Bronchus fibroblast of lung (primary cell): ENCODE measurements around the gene PEX16. TPM values are rescaled to one million over a fixed set of nuclear protein-coding genes. Genes with fewer than 3 reads are reported as not detected.

Experiments
- total RNA-seq: library from RNA; depleted of rRNA; stranded (reverse); fragments of >200 nt; gene quantifications from 2 replicates; pipeline ENCODE4 v1.2.3, GENCODE V29; 2015

The PEX16 gene
- 23.7 and 33.0 TPM in 2 replicates for total RNA-seq

DNA sequence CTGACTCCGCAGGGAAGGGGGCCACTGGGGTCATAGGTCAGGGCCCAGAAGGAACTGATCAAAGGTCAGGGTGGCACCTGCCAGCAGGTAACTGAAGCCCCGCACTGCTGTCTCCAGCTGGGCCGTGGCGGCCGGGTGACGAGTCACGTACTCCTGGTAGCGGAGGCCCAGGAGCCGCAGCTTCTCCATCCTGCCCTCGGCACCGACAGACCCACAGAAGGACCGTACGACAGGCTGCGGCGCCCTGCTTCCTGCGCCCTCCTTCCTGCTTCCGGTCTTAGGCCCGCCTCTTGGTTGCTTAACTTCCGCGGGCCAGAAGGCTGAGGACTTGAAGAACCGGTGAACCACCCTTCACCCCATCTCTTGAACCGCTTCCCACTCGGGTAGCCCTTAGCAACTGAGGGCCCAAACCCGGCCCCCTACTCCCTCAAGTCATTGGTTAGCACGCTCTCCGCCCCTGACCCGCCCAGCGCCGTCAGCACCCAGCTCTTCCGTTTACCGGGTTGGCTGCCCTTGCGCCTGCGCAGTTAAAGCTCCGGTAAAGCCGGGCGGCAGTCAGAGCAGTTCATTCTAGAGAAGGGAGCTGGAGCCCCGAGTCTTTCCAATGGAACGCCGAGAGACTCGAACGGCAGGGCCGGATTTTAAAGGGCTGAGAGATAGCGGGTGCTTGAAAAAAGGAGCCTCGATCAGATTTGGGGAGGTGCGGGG, at the start of gene PEX16:
PEX16 (minus strand) TSS at position 255 of the 708 bp plus-strand sequence; CDS start at position 189, 66 bp downstream.

DNA sequence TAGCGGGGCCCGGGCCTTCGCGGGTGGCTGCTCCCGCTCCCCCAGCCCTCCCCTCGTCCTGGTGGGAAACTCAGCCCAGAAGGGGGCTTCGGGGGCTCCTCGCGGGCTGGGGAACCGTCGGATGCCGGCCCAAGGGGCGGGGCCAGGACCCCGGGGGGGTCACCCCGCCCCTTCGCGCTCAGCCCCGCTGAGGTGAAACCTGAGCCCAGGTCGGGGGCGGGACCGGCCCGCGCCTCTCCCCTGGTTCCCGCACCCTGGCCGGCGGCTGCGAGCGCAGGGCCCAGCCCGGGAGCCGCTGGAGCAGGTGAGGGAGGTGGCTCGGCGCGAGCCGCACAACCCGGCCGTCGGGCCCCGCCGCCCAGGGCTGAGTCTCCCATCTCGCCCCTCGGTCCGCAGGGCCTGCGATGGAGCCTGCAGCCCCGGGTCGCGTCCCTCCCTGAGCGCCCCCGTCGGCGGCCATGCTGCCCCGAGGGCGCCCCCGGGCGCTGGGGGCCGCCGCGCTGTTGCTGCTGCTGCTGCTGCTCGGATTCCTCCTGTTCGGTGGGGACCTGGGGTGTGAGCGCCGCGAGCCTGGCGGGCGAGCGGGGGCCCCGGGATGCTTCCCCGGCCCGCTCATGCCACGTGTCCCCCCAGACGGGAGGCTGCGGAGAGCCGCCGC, 4.9 kb upstream of the PEX16 start, which contains the start of gene LARGE2:
LARGE2 (plus strand) TSS at position 232 of the 658 bp plus-strand sequence; CDS start at position 459, 227 bp downstream.

GRCh38 chr11:45906965-45907611, 10.6 kb downstream of the PEX16 start, which contains the start of gene FREY1:
TSS of gene FREY1 (minus strand) at chr11:45907271. CDS start at chr11:45907245, 26 bp downstream.

DNA sequence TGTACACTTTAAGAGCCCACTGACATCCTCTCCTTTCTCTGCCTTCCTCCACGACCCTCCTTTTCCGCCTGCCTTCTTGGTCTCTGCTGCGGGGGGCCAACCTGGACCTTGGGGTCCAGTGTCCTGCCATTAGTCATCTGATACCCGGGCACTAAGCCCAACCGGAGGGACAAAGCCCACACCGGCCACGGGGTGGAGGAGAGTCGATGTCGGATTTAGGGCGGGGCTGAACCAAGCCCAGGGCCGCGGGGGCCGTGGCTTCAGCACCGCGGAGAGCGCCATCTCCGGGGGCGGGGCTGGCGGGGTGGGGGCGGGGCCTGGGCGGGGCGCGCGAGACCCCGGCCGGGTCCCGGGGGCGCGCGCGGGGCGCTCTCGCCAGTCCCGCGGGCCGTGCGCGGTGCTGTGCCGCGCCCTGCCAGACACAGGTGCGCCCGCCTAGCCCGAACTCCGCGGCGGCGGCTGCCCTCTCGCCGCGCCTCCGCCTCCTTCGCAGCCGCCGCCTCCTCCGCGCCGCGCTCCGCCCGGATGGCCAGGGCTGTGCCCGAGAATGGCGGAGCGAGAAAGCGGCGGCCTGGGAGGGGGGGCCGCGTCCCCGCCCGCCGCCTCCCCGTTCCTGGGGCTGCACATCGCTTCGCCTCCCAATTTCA, 32.3 kb downstream of the PEX16 start, which contains the start of gene MAPK8IP1:
MAPK8IP1 (plus strand) TSS at position 378 of the 647 bp plus-strand sequence; CDS start at position 548, 170 bp downstream.

Other genes with a start within 250 kb of the PEX16 start
- gene SLC35C1, start 112.7 kb downstream of the PEX16 start, total RNA-seq: 22.0 and 25.2 TPM in 2 replicates
- gene CRY2, start 70.4 kb downstream of the PEX16 start, total RNA-seq: 4.3 and 5.9 TPM in 2 replicates
- gene MAPK8IP1, start 32.2 kb downstream of the PEX16 start, total RNA-seq: 8.8 and 11.6 TPM in 2 replicates
- 0.34 TPM in 1 of 2 replicates, not detected in the other for gene FREY1, start 10.6 kb downstream of the PEX16 start, total RNA-seq
- 0.15 and 0.17 TPM in 2 replicates for gene LARGE2, start 4.8 kb upstream of the PEX16 start, total RNA-seq
- 7.4 and 15.3 TPM in 2 replicates for gene PHF21A, start 203.6 kb upstream of the PEX16 start, total RNA-seq